Ishikawa (cell line): Measurements from ENCODE around the gene P3H2.

ENCODE experiments used
- EP300 ChIP-seq: IDR thresholded peaks from 2 replicates; pipeline ENCODE4 v1.6.1; 2012; ENCODE audit warnings: borderline replicate concordance
- MAX ChIP-seq: IDR thresholded peaks from 2 replicates; pipeline ENCODE4 v1.6.1; 2012
- YY1 ChIP-seq: IDR thresholded peaks from 2 replicates; pipeline ENCODE4 v1.6.1; 2012; ENCODE audit warnings: low read depth

DNA sequence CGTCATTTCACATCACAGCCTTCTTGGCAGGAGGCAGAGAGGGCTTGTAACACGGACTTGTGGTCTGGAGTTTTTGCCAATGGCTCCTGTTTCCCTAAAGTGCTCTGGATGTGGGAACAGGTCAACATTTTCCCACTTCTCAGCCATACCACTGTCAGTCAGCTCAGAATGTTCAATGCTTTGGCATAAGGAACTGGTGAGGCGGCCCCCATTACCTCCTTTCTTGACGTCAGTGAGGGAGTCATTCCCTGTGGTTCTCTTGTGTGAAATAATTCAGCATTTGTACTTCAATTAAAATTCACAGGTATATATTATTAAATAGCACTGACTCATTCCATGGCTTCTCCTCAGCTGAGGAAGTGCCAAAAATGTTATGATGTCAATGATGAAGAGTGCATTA lies 167.1 kb downstream of the P3H2 start:
- TF ChIP-seq YY1 (no peak), EP300 (no peak; the same call in 1 of the 2 replicates), MAX (no peak)
